Measurements from ENCODE around the gene RALGPS2.

RALGPS2 gene

DNA sequence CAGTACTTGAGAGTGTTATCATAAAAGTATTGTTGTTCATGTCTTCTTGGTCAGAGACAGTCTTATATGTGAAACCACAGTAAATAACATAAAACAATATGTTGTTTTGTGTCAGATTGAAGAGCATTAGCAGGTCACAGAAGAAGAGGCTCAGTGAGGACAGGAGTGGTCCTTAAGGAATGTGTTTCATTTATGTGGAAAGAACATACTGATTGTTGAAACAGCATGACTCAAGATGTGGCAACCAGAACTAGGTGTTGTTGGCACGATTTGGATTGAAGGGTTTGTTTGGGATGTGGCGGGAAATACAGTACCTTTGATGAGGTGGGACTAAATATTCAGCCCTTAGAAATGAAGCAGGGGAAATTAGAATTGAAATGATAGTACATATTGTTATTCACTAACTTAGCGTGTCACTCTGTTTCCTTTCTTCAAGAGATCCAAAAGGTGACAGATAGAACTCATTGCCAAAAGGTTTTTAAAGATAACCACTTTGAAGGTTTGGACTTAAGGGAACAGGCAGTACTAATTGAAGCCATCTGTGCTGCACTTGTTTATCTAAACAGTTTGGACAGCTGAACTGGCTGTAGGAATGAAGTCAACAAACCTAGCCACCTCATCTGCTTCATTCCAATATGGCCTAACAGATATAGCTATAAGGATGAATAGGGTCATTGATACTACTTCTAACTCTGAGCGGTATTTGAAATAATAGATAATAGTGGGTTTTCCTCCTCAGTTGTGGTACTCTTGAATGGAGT is 14.4 kb downstream of the RALGPS2 start:
- no peak overlapping the region for H3K4me2 ChIP-seq
- H3K9ac ChIP-seq = no peak overlapping the region
- H3K27ac ChIP-seq = no peak overlapping the region
- no peaks in the 10 kb centered on the region for H3K4me1 ChIP-seq (ENCODE audit: low read depth, poor library complexity, severe bottlenecking)
- H3K79me2 ChIP-seq (ENCODE audit: insufficient read depth, low read depth) = no peaks in the 10 kb centered on the region
- no peaks in the 10 kb centered on the region for H3K27me3 ChIP-seq (ENCODE audit: insufficient read depth, low read depth)
- H2AFZ ChIP-seq (ENCODE audit: low read depth) = no peak overlapping the region
- no peak overlapping the region for H3K4me3 ChIP-seq (IDR thresholded peaks at IDR 0.05; ENCODE audit: insufficient read depth, low read depth, low read length)
- H3K36me3 ChIP-seq (ENCODE audit: insufficient read depth) = no peaks in the 10 kb centered on the region
- no peaks in the 10 kb centered on the region for H4K20me1 ChIP-seq (ENCODE audit: insufficient read depth)
- TF ChIP-seq, protein P1, sequence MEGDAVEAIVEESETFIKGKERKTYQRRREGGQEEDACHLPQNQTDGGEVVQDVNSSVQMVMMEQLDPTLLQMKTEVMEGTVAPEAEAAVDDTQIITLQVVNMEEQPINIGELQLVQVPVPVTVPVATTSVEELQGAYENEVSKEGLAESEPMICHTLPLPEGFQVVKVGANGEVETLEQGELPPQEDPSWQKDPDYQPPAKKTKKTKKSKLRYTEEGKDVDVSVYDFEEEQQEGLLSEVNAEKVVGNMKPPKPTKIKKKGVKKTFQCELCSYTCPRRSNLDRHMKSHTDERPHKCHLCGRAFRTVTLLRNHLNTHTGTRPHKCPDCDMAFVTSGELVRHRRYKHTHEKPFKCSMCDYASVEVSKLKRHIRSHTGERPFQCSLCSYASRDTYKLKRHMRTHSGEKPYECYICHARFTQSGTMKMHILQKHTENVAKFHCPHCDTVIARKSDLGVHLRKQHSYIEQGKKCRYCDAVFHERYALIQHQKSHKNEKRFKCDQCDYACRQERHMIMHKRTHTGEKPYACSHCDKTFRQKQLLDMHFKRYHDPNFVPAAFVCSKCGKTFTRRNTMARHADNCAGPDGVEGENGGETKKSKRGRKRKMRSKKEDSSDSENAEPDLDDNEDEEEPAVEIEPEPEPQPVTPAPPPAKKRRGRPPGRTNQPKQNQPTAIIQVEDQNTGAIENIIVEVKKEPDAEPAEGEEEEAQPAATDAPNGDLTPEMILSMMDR (conservative IDR thresholded peaks at IDR 0.05; ENCODE audit: low read depth, low read length) = no peak

GRCh38 chr1:178740491-178740890 is 15.4 kb downstream of the RALGPS2 start:
- H3K4me1 ChIP-seq (ENCODE audit: low read depth, poor library complexity, severe bottlenecking) = no peaks in the 10 kb centered on the region
- TF ChIP-seq, protein P1 (conservative IDR thresholded peaks at IDR 0.05; ENCODE audit: low read depth, low read length) = no peak
- H3K4me2 ChIP-seq = no peak overlapping the region
- no peaks in the 10 kb centered on the region for H3K27me3 ChIP-seq (ENCODE audit: insufficient read depth, low read depth)
- H3K9ac ChIP-seq = no peak overlapping the region
- no peaks in the 10 kb centered on the region for H3K36me3 ChIP-seq (ENCODE audit: insufficient read depth)
- no peak overlapping the region for H3K27ac ChIP-seq
- no peak overlapping the region for H3K4me3 ChIP-seq (IDR thresholded peaks at IDR 0.05; ENCODE audit: insufficient read depth, low read depth, low read length)
- H2AFZ ChIP-seq (ENCODE audit: low read depth) = no peak overlapping the region
- no peaks in the 10 kb centered on the region for H3K79me2 ChIP-seq (ENCODE audit: insufficient read depth, low read depth)
- no peaks in the 10 kb centered on the region for H4K20me1 ChIP-seq (ENCODE audit: insufficient read depth)

DNA sequence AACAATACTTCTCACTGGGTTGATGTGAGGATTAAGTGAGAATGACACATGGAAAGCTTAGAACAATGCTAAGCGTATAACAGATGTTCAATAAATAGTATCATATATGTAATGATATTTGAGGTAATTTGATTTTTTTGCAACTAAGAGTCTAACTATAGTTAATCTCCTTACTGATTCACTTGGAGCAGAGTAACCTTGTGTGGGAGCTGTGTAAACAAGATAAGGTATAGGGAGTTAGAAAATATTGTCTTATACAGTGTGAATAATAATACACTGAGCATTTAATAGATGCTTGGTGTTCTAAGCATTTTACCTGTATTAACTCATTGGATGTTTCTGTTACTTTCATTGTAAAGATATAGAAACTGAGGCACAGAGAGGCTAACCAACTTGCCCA is 15.9 kb downstream of the RALGPS2 start:
- H3K4me2 ChIP-seq = no peak overlapping the region
- no peaks in the 10 kb centered on the region for H3K4me1 ChIP-seq (ENCODE audit: low read depth, poor library complexity, severe bottlenecking)
- no peaks in the 10 kb centered on the region for H3K79me2 ChIP-seq (ENCODE audit: insufficient read depth, low read depth)
- no peak overlapping the region for H2AFZ ChIP-seq (ENCODE audit: low read depth)
- H3K27me3 ChIP-seq (ENCODE audit: insufficient read depth, low read depth) = no peaks in the 10 kb centered on the region
- no peak overlapping the region for H3K27ac ChIP-seq
- H3K9ac ChIP-seq = no peak overlapping the region
- no peak overlapping the region for H3K4me3 ChIP-seq (IDR thresholded peaks at IDR 0.05; ENCODE audit: insufficient read depth, low read depth, low read length)
- H3K36me3 ChIP-seq (ENCODE audit: insufficient read depth) = no peaks in the 10 kb centered on the region
- H4K20me1 ChIP-seq (ENCODE audit: insufficient read depth) = no peaks in the 10 kb centered on the region
- TF ChIP-seq, protein P1 (conservative IDR thresholded peaks at IDR 0.05; ENCODE audit: low read depth, low read length) = no peak

DNA sequence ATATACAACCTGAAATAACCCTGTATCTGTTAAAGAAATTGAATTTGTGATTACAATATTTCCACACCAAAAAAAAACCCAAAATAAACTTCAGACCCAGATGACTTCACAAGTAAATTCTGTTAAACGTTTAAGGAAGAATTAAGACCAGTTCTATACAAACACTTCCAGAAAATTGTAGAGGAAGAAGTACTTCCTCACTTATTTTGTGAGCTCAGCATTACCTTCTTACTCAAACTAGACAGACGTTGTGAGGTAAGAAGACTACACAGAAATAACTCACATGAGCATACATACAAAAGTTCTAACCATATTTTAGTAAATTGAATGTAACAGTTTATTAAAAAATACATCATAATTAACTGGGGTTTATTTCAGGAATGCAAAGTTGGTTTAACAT is 18.8 kb downstream of the RALGPS2 start:
- H3K27me3 ChIP-seq (ENCODE audit: insufficient read depth, low read depth) = no peaks in the 10 kb centered on the region
- no peak overlapping the region for H3K4me3 ChIP-seq (IDR thresholded peaks at IDR 0.05; ENCODE audit: insufficient read depth, low read depth, low read length)
- no peaks in the 10 kb centered on the region for H4K20me1 ChIP-seq (ENCODE audit: insufficient read depth)
- H3K9ac ChIP-seq = no peak overlapping the region
- H3K4me1 ChIP-seq (ENCODE audit: low read depth, poor library complexity, severe bottlenecking) = no peaks in the 10 kb centered on the region
- no peak overlapping the region for H2AFZ ChIP-seq (ENCODE audit: low read depth)
- TF ChIP-seq, protein P1 (conservative IDR thresholded peaks at IDR 0.05; ENCODE audit: low read depth, low read length) = no peak
- H3K79me2 ChIP-seq (ENCODE audit: insufficient read depth, low read depth) = no peaks in the 10 kb centered on the region
- H3K36me3 ChIP-seq (ENCODE audit: insufficient read depth) = no peaks in the 10 kb centered on the region
- H3K4me2 ChIP-seq = no peak overlapping the region
- H3K27ac ChIP-seq = no peak overlapping the region

All from KMS-11 (cell line).